SU-DHL-6 (cell line): ENCODE data around the gene PLCXD3.

Experiments
- H2AFZ ChIP-seq: fragments of 200-600 bp; sonication (generic); 2 replicates; pipeline ENCODE4 v1.6.1; 2014; ENCODE audit warnings: low read depth, mild to moderate bottlenecking, moderate library complexity, mixed read lengths, antibody characterized with exemption, low read length; ENCODE audit not compliant: severe bottlenecking
- H3F3A ChIP-seq: fragments of 200-600 bp; shearing (Covaris generic); 2 replicates; pipeline ENCODE4 v1.6.0; 2016; ENCODE audit warnings: antibody characterized with exemption, mild to moderate bottlenecking; ENCODE audit not compliant: insufficient read depth
- H3K27ac ChIP-seq: fragments of 200-600 bp; sonication (generic); 2 replicates; pipeline ENCODE4 v1.5.1; 2016; ENCODE audit warnings: low read depth, mild to moderate bottlenecking, low read length, moderate library complexity, mixed read lengths
- H3K27me3 ChIP-seq: fragments of 200-600 bp; sonication (generic), shearing (Covaris generic); 2 replicates; pipeline ENCODE4 v1.6.0; 2014; ENCODE audit warnings: mild to moderate bottlenecking, low read length
- H3K36me3 ChIP-seq: fragments of 200-600 bp; sonication (generic); 2 replicates; pipeline ENCODE4 v1.6.1; 2014; ENCODE audit warnings: mild to moderate bottlenecking, low read length, mixed read lengths
- H3K4me2 ChIP-seq: fragments of 300-600, 200-600 bp; shearing (Covaris generic), sonication (generic); 2 replicates; pipeline ENCODE4 v1.6.0; 2014; ENCODE audit warnings: low read length, low read depth, mild to moderate bottlenecking; ENCODE audit not compliant: poor library complexity, severe bottlenecking
- H3K4me3 ChIP-seq: fragments of 200-600 bp; sonication (generic); 2 replicates; pipeline ENCODE4 v1.5.1; 2014; ENCODE audit warnings: antibody characterized with exemption, low read length, mild to moderate bottlenecking, mixed read lengths; ENCODE audit not compliant: insufficient read depth, poor library complexity, severe bottlenecking
- H3K79me2 ChIP-seq: fragments of 200-600 bp; sonication (generic); 2 replicates; pipeline ENCODE4 v1.6.1; 2014; ENCODE audit warnings: mild to moderate bottlenecking, low read length, moderate library complexity; ENCODE audit not compliant: insufficient read depth
- H3K9ac ChIP-seq: fragments of 200-600 bp; sonication (generic); 2 replicates; pipeline ENCODE4 v1.7.0; 2014; ENCODE audit warnings: mild to moderate bottlenecking, low read length
- H3K9me2 ChIP-seq: fragments of 200-600 bp; sonication (generic); replicated peaks from 2 replicates; pipeline ENCODE4 v1.6.1; 2014; ENCODE audit warnings: low read length; ENCODE audit not compliant: insufficient read depth
- H3K9me3 ChIP-seq: fragments of 200-600 bp; sonication (generic); 2 replicates; pipeline ENCODE4 v1.6.1; 2014; ENCODE audit warnings: low read length, mixed read lengths; ENCODE audit not compliant: insufficient read depth
- H4K20me1 ChIP-seq: fragments of 200-600 bp; sonication (generic); 2 replicates; pipeline ENCODE4 v1.6.1; 2014; ENCODE audit warnings: low read depth, mild to moderate bottlenecking, antibody characterized with exemption, low read length, moderate library complexity, mixed read lengths
- EZH2phosphoT487 ChIP-seq: fragments of 200-600 bp; sonication (generic), shearing (Covaris generic); conservative IDR thresholded peaks from 2 replicates; pipeline ENCODE4 v1.6.1; 2018; ENCODE audit warnings: mild to moderate bottlenecking, antibody characterized with exemption, low read length, moderate library complexity, mixed read lengths
- TF ChIP-seq, protein P1 (sequence below): fragments of 200-600 bp; sonication (generic); IDR thresholded peaks from one replicate; pipeline ENCODE4 v1.5.1; 2017; ENCODE audit warnings: antibody characterized with exemption, mild to moderate bottlenecking, low read length, moderate library complexity; ENCODE audit not compliant: insufficient read depth, poor library complexity, severe bottlenecking

PLCXD3 gene

DNA sequence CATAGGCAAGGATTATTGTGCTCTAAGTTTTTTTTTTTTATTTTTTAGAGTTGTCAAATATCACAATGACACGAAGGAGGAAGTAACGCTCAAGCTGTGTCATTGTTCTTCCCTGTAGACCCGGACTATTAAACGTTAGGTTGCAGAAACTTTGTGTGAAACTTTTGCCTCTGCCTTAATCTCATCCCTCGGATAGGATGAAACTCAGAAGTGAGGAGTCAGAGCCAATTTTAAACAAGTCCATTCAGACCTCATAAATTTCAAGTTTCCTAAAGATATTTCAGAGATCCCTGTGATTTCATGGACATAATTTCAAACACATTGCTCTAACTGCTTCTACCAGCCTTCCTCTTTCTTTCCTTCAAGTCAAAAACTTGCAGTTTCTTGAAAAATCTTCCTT is 198.3 kb downstream of the PLCXD3 start:
- Histone ChIP-seq H3K9ac (no peak overlapping the region), H3K9me2 (no peaks in the 10 kb centered on the region), H3K27ac (no peak overlapping the region), H3K36me3 (no peaks in the 10 kb centered on the region), H2AFZ (no peak overlapping the region), H3K4me3 (no peak overlapping the region), H3K79me2 (no peaks in the 10 kb centered on the region), H4K20me1 (no peaks in the 10 kb centered on the region), H3K27me3 (no peaks in the 10 kb centered on the region), H3K4me2 (no peak overlapping the region), H3F3A (no peaks in the 10 kb centered on the region), H3K9me3 (no peaks in the 10 kb centered on the region)
- TF ChIP-seq, protein P1, sequence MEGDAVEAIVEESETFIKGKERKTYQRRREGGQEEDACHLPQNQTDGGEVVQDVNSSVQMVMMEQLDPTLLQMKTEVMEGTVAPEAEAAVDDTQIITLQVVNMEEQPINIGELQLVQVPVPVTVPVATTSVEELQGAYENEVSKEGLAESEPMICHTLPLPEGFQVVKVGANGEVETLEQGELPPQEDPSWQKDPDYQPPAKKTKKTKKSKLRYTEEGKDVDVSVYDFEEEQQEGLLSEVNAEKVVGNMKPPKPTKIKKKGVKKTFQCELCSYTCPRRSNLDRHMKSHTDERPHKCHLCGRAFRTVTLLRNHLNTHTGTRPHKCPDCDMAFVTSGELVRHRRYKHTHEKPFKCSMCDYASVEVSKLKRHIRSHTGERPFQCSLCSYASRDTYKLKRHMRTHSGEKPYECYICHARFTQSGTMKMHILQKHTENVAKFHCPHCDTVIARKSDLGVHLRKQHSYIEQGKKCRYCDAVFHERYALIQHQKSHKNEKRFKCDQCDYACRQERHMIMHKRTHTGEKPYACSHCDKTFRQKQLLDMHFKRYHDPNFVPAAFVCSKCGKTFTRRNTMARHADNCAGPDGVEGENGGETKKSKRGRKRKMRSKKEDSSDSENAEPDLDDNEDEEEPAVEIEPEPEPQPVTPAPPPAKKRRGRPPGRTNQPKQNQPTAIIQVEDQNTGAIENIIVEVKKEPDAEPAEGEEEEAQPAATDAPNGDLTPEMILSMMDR = no peak
- no peak for TF ChIP-seq EZH2phosphoT487

DNA sequence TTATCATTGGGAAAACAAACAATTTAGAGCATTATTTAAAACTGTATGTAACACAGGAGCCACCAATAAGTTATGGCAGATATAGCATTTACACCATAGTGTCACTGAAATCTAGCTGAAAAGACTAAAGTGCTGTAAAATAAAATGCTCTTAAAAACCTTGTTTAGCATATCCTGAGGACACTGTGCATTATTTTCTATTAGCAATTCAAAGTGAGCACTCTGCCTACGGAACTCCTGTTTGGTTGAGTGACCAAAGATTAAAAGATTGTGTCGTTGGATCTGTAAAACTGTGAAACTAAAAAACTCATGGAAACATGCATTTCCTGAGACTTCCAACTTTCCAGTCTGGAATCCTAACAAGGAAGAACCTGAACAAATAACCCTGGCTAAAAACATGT is 201.1 kb downstream of the PLCXD3 start:
- no peaks in the 10 kb centered on the region for H3K9me2 ChIP-seq
- H3K4me3 ChIP-seq = no peak overlapping the region
- no peaks in the 10 kb centered on the region for H3K79me2 ChIP-seq
- H3K9ac ChIP-seq = no peak overlapping the region
- no peak overlapping the region for H3K4me2 ChIP-seq
- H2AFZ ChIP-seq = no peak overlapping the region
- no peak for TF ChIP-seq EZH2phosphoT487
- TF ChIP-seq, protein P1 = no peak
- H3K27ac ChIP-seq = no peak overlapping the region
- no peaks in the 10 kb centered on the region for H3F3A ChIP-seq
- H3K27me3 ChIP-seq = no peaks in the 10 kb centered on the region
- no peaks in the 10 kb centered on the region for H3K36me3 ChIP-seq
- H4K20me1 ChIP-seq = no peaks in the 10 kb centered on the region
- no peaks in the 10 kb centered on the region for H3K9me3 ChIP-seq

DNA sequence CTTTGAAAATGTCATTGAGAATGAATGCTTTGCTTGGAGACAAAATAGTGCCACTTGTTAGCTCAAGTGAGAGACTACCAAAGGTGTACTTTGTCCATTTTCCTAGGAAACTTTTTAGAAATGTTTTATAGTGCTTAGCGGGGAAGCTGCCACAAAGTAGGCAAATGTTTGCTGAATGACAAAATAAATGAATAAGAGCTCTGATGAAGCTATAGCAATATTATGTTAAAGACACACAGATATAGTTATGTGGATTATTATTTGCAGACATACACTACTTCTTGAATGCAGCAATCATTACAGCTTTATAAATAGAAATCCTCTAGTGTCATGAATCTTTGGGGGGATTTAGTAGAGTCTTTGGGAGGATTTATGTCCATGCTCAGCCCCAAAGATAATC is 204.4 kb downstream of the PLCXD3 start:
- H3K27me3 ChIP-seq = no peaks in the 10 kb centered on the region
- H4K20me1 ChIP-seq = no peaks in the 10 kb centered on the region
- H3K9me2 ChIP-seq = no peaks in the 10 kb centered on the region
- H3F3A ChIP-seq = no peaks in the 10 kb centered on the region
- TF ChIP-seq, protein P1 = no peak
- TF ChIP-seq EZH2phosphoT487 = no peak
- no peak overlapping the region for H3K4me2 ChIP-seq
- H3K9me3 ChIP-seq = no peaks in the 10 kb centered on the region
- no peaks in the 10 kb centered on the region for H3K36me3 ChIP-seq
- H2AFZ ChIP-seq = no peak overlapping the region
- no peak overlapping the region for H3K27ac ChIP-seq
- no peaks in the 10 kb centered on the region for H3K79me2 ChIP-seq
- H3K9ac ChIP-seq = no peak overlapping the region
- H3K4me3 ChIP-seq = no peak overlapping the region
